ENCODE results near the gene RHO. TPM values are rescaled to one million over a fixed set of nuclear protein-coding genes. Genes with fewer than 3 reads are reported as not detected.

Gene RHO
- total and polyA plus RNA-seq, 2 donors (not counting 1 experiment from before 2014, with no cell fraction given): 0.10 TPM; not detected in 1

DNA sequence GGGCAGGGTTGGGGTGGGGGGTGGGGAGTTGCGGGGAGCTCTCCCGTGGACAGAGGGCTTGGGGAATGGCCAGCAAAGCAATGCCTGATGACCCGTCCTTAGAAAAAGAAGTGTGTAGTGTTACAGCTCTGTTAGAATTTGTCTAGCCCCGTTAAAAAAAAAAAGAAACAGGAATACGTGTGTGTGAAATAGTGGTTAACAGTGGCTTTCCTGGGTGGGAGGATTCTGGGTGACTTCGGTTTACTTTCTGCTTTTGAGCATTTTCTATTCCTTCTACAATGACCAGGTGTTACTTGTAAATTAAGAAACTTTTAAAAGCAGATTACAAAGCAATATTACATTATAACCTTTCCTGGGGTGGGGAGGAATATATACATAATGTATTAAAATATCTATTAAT lies 39.5 kb downstream of the RHO start:
- H3K4me2 ChIP-seq (replicated peaks; ENCODE audit: low read depth, low read length, poor library complexity, severe bottlenecking): no peak overlapping the region
- intact Hi-C loops (cut with micrococcal nuclease): no loop called here
- H3K27ac Mint-ChIP-seq: no peak overlapping the region
- no peak overlapping the region for H3K27ac ChIP-seq (ENCODE audit: low read length in 2 of 2)
- H3K4me3 ChIP-seq (ENCODE audit: control extremely low read depth in 1 of 5, extremely low read depth in 1 of 5, insufficient read depth in 1 of 5, low read depth in 2 of 5, low read length in 4 of 5): no peak overlapping the region
- no peak for DNase-seq
- H3K9ac ChIP-seq (ENCODE audit: low read length): no peak overlapping the region
- H4K20me1 ChIP-seq (ENCODE audit: control insufficient read depth, insufficient read depth, low read length, poor library complexity, severe bottlenecking): no peaks in the 10 kb centered on the region
- H3K4me3 Mint-ChIP-seq: no peak overlapping the region
- no peaks in the 10 kb centered on the region for H3K36me3 ChIP-seq (replicated peaks in 1 of 2; ENCODE audit: control extremely low read depth in 1 of 2, control insufficient read depth in 1 of 2, extremely low read depth in 1 of 2, insufficient read depth in 2 of 2, low read length in 1 of 2)
- CTCF ChIA-PET: no interaction called here
- POLR2A ChIA-PET: no interaction called here
- H2AFZ ChIP-seq (ENCODE audit: insufficient read depth, low read depth, low read length, poor library complexity, severe bottlenecking): no peak overlapping the region
- H3K9me3 ChIP-seq (ENCODE audit: control extremely low read depth in 1 of 3, control insufficient read depth in 2 of 3, insufficient read depth in 1 of 3, low read length in 2 of 3): no peaks in the 10 kb centered on the region
- no peaks in the 10 kb centered on the region for H3K27me3 Mint-ChIP-seq
- no peaks in the 10 kb centered on the region for H3K27me3 ChIP-seq (replicated peaks in 1 of 4; ENCODE audit: control extremely low read depth in 1 of 4, control insufficient read depth in 3 of 4, insufficient read depth in 4 of 4, low read length in 3 of 4)
- TF ChIP-seq, protein P1, sequence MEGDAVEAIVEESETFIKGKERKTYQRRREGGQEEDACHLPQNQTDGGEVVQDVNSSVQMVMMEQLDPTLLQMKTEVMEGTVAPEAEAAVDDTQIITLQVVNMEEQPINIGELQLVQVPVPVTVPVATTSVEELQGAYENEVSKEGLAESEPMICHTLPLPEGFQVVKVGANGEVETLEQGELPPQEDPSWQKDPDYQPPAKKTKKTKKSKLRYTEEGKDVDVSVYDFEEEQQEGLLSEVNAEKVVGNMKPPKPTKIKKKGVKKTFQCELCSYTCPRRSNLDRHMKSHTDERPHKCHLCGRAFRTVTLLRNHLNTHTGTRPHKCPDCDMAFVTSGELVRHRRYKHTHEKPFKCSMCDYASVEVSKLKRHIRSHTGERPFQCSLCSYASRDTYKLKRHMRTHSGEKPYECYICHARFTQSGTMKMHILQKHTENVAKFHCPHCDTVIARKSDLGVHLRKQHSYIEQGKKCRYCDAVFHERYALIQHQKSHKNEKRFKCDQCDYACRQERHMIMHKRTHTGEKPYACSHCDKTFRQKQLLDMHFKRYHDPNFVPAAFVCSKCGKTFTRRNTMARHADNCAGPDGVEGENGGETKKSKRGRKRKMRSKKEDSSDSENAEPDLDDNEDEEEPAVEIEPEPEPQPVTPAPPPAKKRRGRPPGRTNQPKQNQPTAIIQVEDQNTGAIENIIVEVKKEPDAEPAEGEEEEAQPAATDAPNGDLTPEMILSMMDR (IDR thresholded peaks at IDR 0.05): no peak
- TF ChIP-seq EZH2 (IDR thresholded peaks at IDR 0.05; ENCODE audit: borderline replicate concordance, insufficient read depth, low read depth, low read length, poor library complexity, severe bottlenecking): no peak
- WGBS (ENCODE audit: insufficient coverage): 97% methylated on average over 3 of the region's 6 CpGs
- peaks cover 10% of the 10 kb centered on the region for H3K4me1 Mint-ChIP-seq
- ATAC-seq (ENCODE audit: low read depth): no peak
- no peaks in the 10 kb centered on the region for H3K9me3 Mint-ChIP-seq (ENCODE audit: insufficient read depth)
- H3K4me1 ChIP-seq (ENCODE audit: control insufficient read depth in 2 of 2, insufficient read depth in 2 of 2, low read length in 2 of 2): no peaks in the 10 kb centered on the region
- H3K79me2 ChIP-seq (ENCODE audit: control insufficient read depth, insufficient read depth, low read length): no peaks in the 10 kb centered on the region

DNA sequence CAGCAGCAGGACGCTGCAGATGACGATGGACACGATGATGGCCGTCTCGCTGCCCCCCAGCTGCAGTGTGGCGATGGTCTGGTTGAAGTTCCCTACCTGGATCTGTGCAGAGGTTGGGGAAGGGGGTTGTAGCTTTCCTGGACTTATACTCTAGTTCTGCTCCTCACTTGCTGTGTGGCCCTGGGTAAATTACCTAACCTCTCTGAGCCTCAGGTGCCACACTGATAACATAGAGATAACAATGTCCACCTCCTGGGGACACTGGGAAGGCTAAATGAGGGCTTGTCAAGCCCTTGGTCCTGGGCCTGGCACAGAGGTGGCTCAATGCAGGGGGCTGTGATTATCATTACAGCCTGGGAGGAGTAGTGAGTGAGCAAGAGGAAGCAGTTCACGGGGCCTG lies 41.4 kb downstream of the RHO start:
- Histone ChIP-seq H3K4me3 (ENCODE audit: control extremely low read depth in 1 of 5, extremely low read depth in 1 of 5, insufficient read depth in 1 of 5, low read depth in 2 of 5, low read length in 4 of 5) (no peak overlapping the region), H3K27me3 (replicated peaks in 1 of 4; ENCODE audit: control extremely low read depth in 1 of 4, control insufficient read depth in 3 of 4, insufficient read depth in 4 of 4, low read length in 3 of 4) (no peaks in the 10 kb centered on the region), H4K20me1 (ENCODE audit: control insufficient read depth, insufficient read depth, low read length, poor library complexity, severe bottlenecking) (no peaks in the 10 kb centered on the region), H3K79me2 (ENCODE audit: control insufficient read depth, insufficient read depth, low read length) (no peaks in the 10 kb centered on the region), H3K4me2 (replicated peaks; ENCODE audit: low read depth, low read length, poor library complexity, severe bottlenecking) (no peak overlapping the region), H3K36me3 (replicated peaks in 1 of 2; ENCODE audit: control extremely low read depth in 1 of 2, control insufficient read depth in 1 of 2, extremely low read depth in 1 of 2, insufficient read depth in 2 of 2, low read length in 1 of 2) (no peaks in the 10 kb centered on the region), H3K9me3 (ENCODE audit: control extremely low read depth in 1 of 3, control insufficient read depth in 2 of 3, insufficient read depth in 1 of 3, low read length in 2 of 3) (no peaks in the 10 kb centered on the region), H2AFZ (ENCODE audit: insufficient read depth, low read depth, low read length, poor library complexity, severe bottlenecking) (no peak overlapping the region), H3K27ac (ENCODE audit: low read length in 2 of 2) (no peak overlapping the region), H3K4me1 (ENCODE audit: control insufficient read depth in 2 of 2, insufficient read depth in 2 of 2, low read length in 2 of 2) (peaks cover 8 to 12% of the 10 kb centered on the region in 2 donors), H3K9ac (ENCODE audit: low read length) (no peak overlapping the region)
- Mint-ChIP-seq H3K4me1 (peaks cover 23% of the 10 kb centered on the region), H3K9me3 (ENCODE audit: insufficient read depth) (no peaks in the 10 kb centered on the region), H3K27me3 (no peaks in the 10 kb centered on the region), H3K27ac (peak overlapping the region; percentile 68), H3K4me3 (no peak overlapping the region)
- TF ChIP-seq EZH2 (IDR thresholded peaks at IDR 0.05; ENCODE audit: borderline replicate concordance, insufficient read depth, low read depth, low read length, poor library complexity, severe bottlenecking): no peak
- TF ChIP-seq, protein P1 (IDR thresholded peaks at IDR 0.05): no peak
- intact Hi-C loops (cut with micrococcal nuclease): no loop called here
- ChIA-PET CTCF (interaction anchor here (1.1 kb wide), 1 partner anchor 36 kb away, joined by 3 read pairs; no protein-coding TSS in a partner anchor), POLR2A (interaction anchor here (0.8 kb wide), 1 partner anchor 322 kb away, joined by 3 read pairs; no protein-coding TSS in a partner anchor)
- DNase-seq (no peak), ATAC-seq (ENCODE audit: low read depth) (no peak)
- 80% methylated on average over 1 of the region's 7 CpGs for WGBS (ENCODE audit: insufficient coverage)

Measured in B cell (primary cell).